A549 (cell line): ENCODE measurements around the gene GPRIN1. TPM values are rescaled to one million over a fixed set of nuclear protein-coding genes. Genes with fewer than 3 reads are reported as not detected.

ENCODE experiments used
- ATAC-seq, 2 experiments: fragments of 200-7000 bp in 1 of 2; fragments of >200 bp in 1 of 2; cut with Nextera tagmentation in 1 of 2; cut with Tn5 transposase in 1 of 2; 3 replicates each; pipeline versions ENCODE4 v1.8.0 to v1.9.1; 2018 to 2020; ENCODE audit warnings: mild to moderate bottlenecking in 1 of 2, moderate library complexity in 1 of 2
- CTCF ChIA-PET: fragments of 300-600 bp; sonication (Branson Sonifier 250); formaldehyde crosslinking; extraction: SDS; loops from one replicate; lab custom pipeline; 2021; ENCODE audit warnings: antibody characterized with exemption, inconsistent platforms; lab: Yijun Ruan, JAX
- POLR2A ChIA-PET: fragments of 350-600 bp; formaldehyde crosslinking; extraction: SDS; loops from one replicate; lab custom pipeline; 2021; ENCODE audit warnings: antibody characterized with exemption, inconsistent platforms; lab: Yijun Ruan, JAX
- DNase-seq, 2 experiments: peaks; one replicate each; pipeline versions ENCODE4 v3.0.0 to v3.0.0-alpha.2; 2011 to 2016; ENCODE audit warnings: low read depth in 1 of 2, low spot score in 1 of 2
- FAIRE-seq: peaks from 2 replicates; lab custom pipeline; 2011; peaks lifted over from hg19 to GRCh38; lab: Jason Lieb, UNC
- H3K27ac ChIP-seq, 2 experiments: fragments of >200 bp; sonication (Bioruptor Twin); formaldehyde crosslinking; 3 replicates each; pipeline ENCODE4 v1.5.1; 2016 to 2017
- H3K4me1 ChIP-seq: fragments of >200 bp; sonication (Bioruptor Twin); formaldehyde crosslinking; 3 replicates; pipeline ENCODE4 v1.6.1; 2016
- H3K4me2 ChIP-seq: fragments of >200 bp; sonication (Bioruptor Twin); formaldehyde crosslinking; 3 replicates; pipeline ENCODE4 v1.6.1; 2016
- H3K4me3 ChIP-seq: fragments of >200 bp; sonication (Bioruptor Twin); formaldehyde crosslinking; 3 replicates; pipeline ENCODE4 v1.5.1; 2016
- H3K9me3 ChIP-seq: fragments of >200 bp; sonication (Bioruptor Twin); formaldehyde crosslinking; 3 replicates; pipeline ENCODE4 v1.6.1; 2016
- BCL3 ChIP-seq: fragments of >200 bp; sonication (Bioruptor Twin); formaldehyde crosslinking; IDR thresholded peaks from 3 replicates; pipeline ENCODE4 v1.6.1; 2016
- CBX2 ChIP-seq: fragments of 200-600 bp; sonication (generic); IDR thresholded peaks from 2 replicates; pipeline ENCODE4 v1.6.1; 2016; ENCODE audit warnings: low read depth, mild to moderate bottlenecking, borderline replicate concordance
- CBX8 ChIP-seq: fragments of 200-600 bp; sonication (generic); IDR thresholded peaks from 2 replicates; pipeline ENCODE4 v1.6.1; 2016
- CTCF ChIP-seq: fragments of >200 bp; sonication (Bioruptor Twin); formaldehyde crosslinking; IDR thresholded peaks from 3 replicates; pipeline ENCODE4 v1.5.1; 2016
- EHF ChIP-seq: fragments of 250-450 bp; sonication (Bioruptor Pico); IDR thresholded peaks from 2 replicates; pipeline ENCODE4 v1.5.0; 2020; ENCODE audit warnings: mild to moderate bottlenecking
- ELK1 ChIP-seq: fragments of 150-350 bp; IDR thresholded peaks from 2 replicates; pipeline ENCODE4 v1.6.1; 2014; ENCODE audit warnings: low read depth, mild to moderate bottlenecking, low read length
- ESRRA ChIP-seq: fragments of 150-350 bp; IDR thresholded peaks from 2 replicates; pipeline ENCODE4 v1.6.1; 2014; ENCODE audit warnings: mild to moderate bottlenecking, low read length, borderline replicate concordance
- FOSL2 ChIP-seq, 2 experiments: fragments of 450-650 bp in 1 of 2; fragments of >200 bp in 1 of 2; sonication (Bioruptor Twin) in 1 of 2; formaldehyde crosslinking; IDR thresholded peaks; 2 replicates each; pipeline versions ENCODE4 v1.5.0 to v1.6.1; 2016 to 2020; ENCODE audit warnings: mild to moderate bottlenecking in 1 of 2, moderate library complexity in 1 of 2
- FOXS1 ChIP-seq: fragments of 250-450 bp; sonication (Bioruptor Pico); IDR thresholded peaks from 2 replicates; pipeline ENCODE4 v1.5.0; 2020; ENCODE audit warnings: mild to moderate bottlenecking, moderate library complexity
- HES2 ChIP-seq: fragments of >200 bp; sonication (Bioruptor Twin); formaldehyde crosslinking; IDR thresholded peaks from 2 replicates; pipeline ENCODE4 v1.6.1; 2016
- HOXB13 ChIP-seq: fragments of 250-450 bp; sonication (Bioruptor Pico); IDR thresholded peaks from 2 replicates; pipeline ENCODE4 v1.5.0; 2020; ENCODE audit warnings: low read depth, mild to moderate bottlenecking, moderate library complexity
- JUN ChIP-seq, 2 experiments: fragments of >200 bp; sonication (Bioruptor Twin); formaldehyde crosslinking; IDR thresholded peaks; 2 replicates in 1 of 2; 3 replicates in 1 of 2; pipeline ENCODE4 v1.6.1; 2016 to 2017
- JUNB ChIP-seq: fragments of >200 bp; sonication (Bioruptor Twin); formaldehyde crosslinking; IDR thresholded peaks from 2 replicates; pipeline ENCODE4 v1.6.1; 2016
- KDM1A ChIP-seq: fragments of 200-600 bp; sonication (generic); IDR thresholded peaks from 2 replicates; pipeline ENCODE4 v1.6.1; 2016; ENCODE audit warnings: low read depth, mild to moderate bottlenecking
- MAFK ChIP-seq: fragments of 450-650 bp; IDR thresholded peaks from 2 replicates; pipeline ENCODE4 v1.6.1; 2014; ENCODE audit not compliant: partially characterized antibody
- MAX ChIP-seq: IDR thresholded peaks from 2 replicates; pipeline ENCODE4 v1.6.1; 2012
- MYC ChIP-seq: IDR thresholded peaks from 2 replicates; pipeline ENCODE4 v1.6.1; 2012; ENCODE audit warnings: mild to moderate bottlenecking, inconsistent platforms, low read length, improper control_type of control experiment, borderline replicate concordance
- NR3C1 ChIP-seq: fragments of >200 bp; sonication (Bioruptor Twin); formaldehyde crosslinking; IDR thresholded peaks from 3 replicates; pipeline ENCODE4 v1.6.1; 2017
- PHF8 ChIP-seq: fragments of 200-600 bp; sonication (generic); IDR thresholded peaks from 2 replicates; pipeline ENCODE4 v1.6.1; 2016; ENCODE audit warnings: low read depth, mild to moderate bottlenecking, antibody characterized with exemption, moderate library complexity, borderline replicate concordance
- POLR2A ChIP-seq: IDR thresholded peaks from 2 replicates; pipeline ENCODE4 v1.6.1; 2012; ENCODE audit warnings: mild to moderate bottlenecking, low read length
- RAD21 ChIP-seq, 2 experiments: fragments of >200 bp in 1 of 2; sonication (Bioruptor Twin) in 1 of 2; formaldehyde crosslinking in 1 of 2; IDR thresholded peaks in 1 of 2; conservative IDR thresholded peaks in 1 of 2; 2 replicates in 1 of 2; 3 replicates in 1 of 2; pipeline ENCODE4 v1.6.1; 2012 to 2018; ENCODE audit warnings: inconsistent platforms in 1 of 2
- REST ChIP-seq: fragments of 200-600 bp; sonication (generic); IDR thresholded peaks from 2 replicates; pipeline ENCODE4 v1.6.1; 2016; ENCODE audit warnings: antibody characterized with exemption, mild to moderate bottlenecking, moderate library complexity
- RFX5 ChIP-seq: fragments of 450-650 bp; IDR thresholded peaks from 2 replicates; pipeline ENCODE4 v1.7.1; 2014; ENCODE audit warnings: antibody characterized with exemption, mild to moderate bottlenecking, moderate library complexity
- RNF2 ChIP-seq: fragments of 200-600 bp; sonication (generic); IDR thresholded peaks from 2 replicates; pipeline ENCODE4 v1.6.1; 2016; ENCODE audit warnings: low read depth, mild to moderate bottlenecking, antibody characterized with exemption, moderate library complexity, borderline replicate concordance
- SMC3 ChIP-seq: fragments of >200 bp; sonication (Bioruptor Twin); formaldehyde crosslinking; IDR thresholded peaks from 3 replicates; pipeline ENCODE4 v1.6.1; 2018; ENCODE audit warnings: inconsistent platforms
- TFCP2L1 ChIP-seq: fragments of 250-450 bp; sonication (Bioruptor Pico); IDR thresholded peaks from 2 replicates; pipeline ENCODE4 v1.5.0; 2021; ENCODE audit warnings: mild to moderate bottlenecking
- TP53 ChIP-seq: fragments of 250-450 bp; sonication (Bioruptor Pico); IDR thresholded peaks from 2 replicates; pipeline ENCODE4 v1.5.0; 2021; ENCODE audit warnings: mild to moderate bottlenecking, moderate library complexity
- WGBS: methylation state at CpG from one replicate; pipeline ENCODE4 v1.1.6; 2017; ENCODE audit errors: missing lambda C conversion rate; 5-methylcytosine and 5-hydroxymethylcytosine counted together
- polyA plus RNA-seq, 4 experiments: library from polyadenylated mRNA; depleted of rRNA in 3 of 4; stranded (reverse); fragments of >200 nt; fragmentation: RNase III in 1 of 4; extraction: RNeasy Plus Mini Kit Qiagen cat#74134 plus additional on column Dnase treatment in 1 of 4; gene quantifications; 2 replicates in 3 of 4; 3 replicates in 1 of 4; pipeline ENCODE4 v1.2.3, GENCODE V29; 2011 to 2017

GPRIN1 gene
- polyA plus RNA-seq, 2 of the 4 experiments (the other 2 are of a cell fraction), result 3.1 to 6.7 TPM

- TF ChIP-seq REST, result no peak
- no peak for TF ChIP-seq PHF8
- TF ChIP-seq JUNB, result no peak
- no peak for TF ChIP-seq CBX2
- no peak for TF ChIP-seq ELK1
Observed at GRCh38 chr5:176647843-176648473, 38.0 kb upstream of the GPRIN1 start (continued).

- peak; percentile 82 for FAIRE-seq
- Histone ChIP-seq H3K27ac (peak within 1 kb of the TSS; percentile 86 to 94), H3K4me1 (peaks cover 14% of the 10 kb centered on the region), H3K4me2 (peak within 1 kb of the TSS; percentile 94), H3K4me3 (peak within 1 kb of the TSS; percentile 66), H3K9me3 (no peaks in the 10 kb centered on the region)
- TF ChIP-seq EHF (no peak), SMC3 (peak; percentile 56; the same call in 2 of the 3 replicates), MYC (0 out of 2 replicates have a peak, but pooled peaks have one; percentile 36), KDM1A (no peak), RAD21 (conservative IDR thresholded peaks at IDR 0.05 in 1 of 2, IDR thresholded peaks at IDR 0.05 in 1 of 2) (peak; percentile 32 to 66), RFX5 (no peak), MAX (peak; percentile 61), ESRRA (no peak), FOSL2 (IDR thresholded peaks at IDR 0.05) (no peak), FOSL2 (CRISPR knock-in tag; IDR thresholded peaks at IDR 0.05) (0 out of 2 replicates have a peak, but pooled peaks have one; percentile 7), FOXS1 (no peak), CBX8 (no peak), HES2 (no peak), TFCP2L1 (CRISPR knock-in tag) (0 out of 2 replicates have a peak, but pooled peaks have one; percentile 10), TP53 (CRISPR knock-in tag) (no peak), HOXB13 (no peak), CTCF (peak; percentile 30; the same call in 2 of the 3 replicates), RNF2 (no peak), PHF8 (peak; percentile 89), BCL3 (peak; percentile 89; the same call in 2 of the 3 replicates), CBX2 (no peak), MAFK (no peak), NR3C1 (no peak), JUN (IDR thresholded peaks at IDR 0.05) (peak in 1 of 2 experiments; percentile 83; a peak in 2 of 5 replicates), POLR2A (peak; percentile 97)
- 5% methylated on average over 8 of the region's 63 CpGs for WGBS
- ChIA-PET POLR2A (interaction anchor here (0.5 to 2.5 kb wide), 17 partner anchors 10 to 226 kb away, joined by 3 to 24 read pairs (median 4); partner anchors contain the start of genes EIF4E1B, FAF2, RNF44 and SNCB), CTCF (interaction anchor here (0.6 to 6.8 kb wide), 20 partner anchors 11 to 466 kb away, joined by 3 to 68 read pairs (median 4); partner anchors contain the start of gene FAF2)
- peak; percentile 92 to 98 for DNase-seq
- peak; percentile 82 to 95 for ATAC-seq
Observed at GRCh38 chr5:176647030-176647842, 37.3 kb upstream of the GPRIN1 start, which contains the start of gene TSPAN17. TSS of gene TSPAN17 (plus strand) at chr5:176647484. CDS start at chr5:176647616, 132 bp downstream.
